Right atrium auricular region (tissue), 2 donors: ENCODE measurements around the gene FAM53B. TPM values are rescaled to one million over a fixed set of nuclear protein-coding genes. Genes with fewer than 3 reads are reported as not detected.

Source experiments
- DNase-seq: peaks from one replicate; pipeline ENCODE4 v3.0.0-alpha.2; 2019; ENCODE audit warnings: low spot score
- H3K27ac ChIP-seq, 2 donors: fragments of 200-600 bp; sonication (generic); 1 replicate in 1 of 2; 2 replicates in 1 of 2; pipeline ENCODE4 v1.5.1; 2016 to 2019
- H3K27me3 ChIP-seq, 2 donors: fragments of 200-600 bp; sonication (generic); one replicate each; pipeline versions ENCODE4 v1.5.1 to v1.6.0; 2017 to 2019
- H3K36me3 ChIP-seq: fragments of 200-600 bp; sonication (generic); one replicate; pipeline ENCODE4 v1.5.1; 2016
- H3K4me1 ChIP-seq, 2 donors: fragments of 200-600 bp; sonication (generic); one replicate each; pipeline versions ENCODE4 v1.5.1 to v1.6.0; 2017 to 2019
- H3K4me3 ChIP-seq, 2 donors: fragments of 200-600 bp; sonication (generic); 1 replicate in 1 of 2; 2 replicates in 1 of 2; pipeline ENCODE4 v1.5.1; 2017 to 2019; ENCODE audit warnings: mild to moderate bottlenecking in 1 of 2, moderate library complexity in 1 of 2
- H3K9me3 ChIP-seq, 2 donors: fragments of 200-600 bp; sonication (generic); one replicate each; pipeline ENCODE4 v1.5.1; 2019
- total RNA-seq, 2 donors: library from RNA; depleted of rRNA; stranded (reverse); fragments of >200 nt; gene quantifications; one replicate each; pipeline ENCODE4 v1.1.0, GENCODE V29; 2016
- TF ChIP-seq, protein P1 (sequence below), 2 donors: fragments of 200-600 bp; sonication (generic); IDR thresholded peaks; one replicate each; pipeline ENCODE4 v1.5.1; 2019; ENCODE audit warnings: antibody characterized with exemption in 2 of 2

Gene FAM53B
- total RNA-seq, 2 donors from 2014 or later: 30.3 to 31.1 TPM

- no peak overlapping the region for H3K4me3 ChIP-seq
- TF ChIP-seq, protein P1, sequence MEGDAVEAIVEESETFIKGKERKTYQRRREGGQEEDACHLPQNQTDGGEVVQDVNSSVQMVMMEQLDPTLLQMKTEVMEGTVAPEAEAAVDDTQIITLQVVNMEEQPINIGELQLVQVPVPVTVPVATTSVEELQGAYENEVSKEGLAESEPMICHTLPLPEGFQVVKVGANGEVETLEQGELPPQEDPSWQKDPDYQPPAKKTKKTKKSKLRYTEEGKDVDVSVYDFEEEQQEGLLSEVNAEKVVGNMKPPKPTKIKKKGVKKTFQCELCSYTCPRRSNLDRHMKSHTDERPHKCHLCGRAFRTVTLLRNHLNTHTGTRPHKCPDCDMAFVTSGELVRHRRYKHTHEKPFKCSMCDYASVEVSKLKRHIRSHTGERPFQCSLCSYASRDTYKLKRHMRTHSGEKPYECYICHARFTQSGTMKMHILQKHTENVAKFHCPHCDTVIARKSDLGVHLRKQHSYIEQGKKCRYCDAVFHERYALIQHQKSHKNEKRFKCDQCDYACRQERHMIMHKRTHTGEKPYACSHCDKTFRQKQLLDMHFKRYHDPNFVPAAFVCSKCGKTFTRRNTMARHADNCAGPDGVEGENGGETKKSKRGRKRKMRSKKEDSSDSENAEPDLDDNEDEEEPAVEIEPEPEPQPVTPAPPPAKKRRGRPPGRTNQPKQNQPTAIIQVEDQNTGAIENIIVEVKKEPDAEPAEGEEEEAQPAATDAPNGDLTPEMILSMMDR (IDR thresholded peaks at IDR 0.05): no peak
- DNase-seq: no peak
- H3K4me1 ChIP-seq: peaks cover 0 to 53% of the 10 kb centered on the region in 2 donors
- no peaks in the 10 kb centered on the region for H3K27me3 ChIP-seq
- H3K9me3 ChIP-seq: no peaks in the 10 kb centered on the region
- no peaks in the 10 kb centered on the region for H3K36me3 ChIP-seq
- H3K27ac ChIP-seq: no peak overlapping the region
These were observed 78.6 kb downstream of the FAM53B start for GRCh38 chr10:124665558-124665957.

GRCh38 chr10:124665091-124665490 lies 79.1 kb downstream of the FAM53B start:
- Histone ChIP-seq H3K9me3 (no peaks in the 10 kb centered on the region), H3K4me1 (peaks cover 0 to 48% of the 10 kb centered on the region in 2 donors)
- no peak for DNase-seq

DNA sequence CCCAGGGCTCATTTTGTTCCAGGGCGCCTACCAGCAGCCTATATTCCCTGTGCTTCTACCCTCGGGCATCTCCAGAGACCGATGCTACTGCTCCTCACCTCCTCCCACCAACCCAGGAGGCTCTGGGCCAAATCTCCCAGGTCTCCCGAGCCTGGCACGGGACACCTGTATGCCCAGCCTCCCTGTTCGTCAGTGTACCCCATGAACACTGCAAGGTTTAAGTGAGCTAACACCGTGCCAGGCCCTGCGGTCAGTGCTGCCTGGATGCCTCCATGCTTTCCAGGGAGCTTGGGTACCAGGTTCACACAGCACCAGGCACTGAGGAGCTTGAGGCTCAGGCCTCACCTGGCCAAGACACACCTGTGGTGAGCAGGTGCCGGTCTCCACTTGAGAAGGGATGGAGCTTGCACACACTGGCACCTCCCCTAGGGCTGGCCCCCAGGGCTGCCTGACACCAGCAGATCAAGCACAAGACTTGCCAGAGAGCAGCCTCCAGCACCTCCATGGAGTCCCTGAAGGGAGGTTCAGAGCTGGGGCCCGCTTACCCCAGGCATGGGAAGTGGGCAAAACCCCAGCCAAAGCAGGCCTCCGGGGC lies 80.3 kb downstream of the FAM53B start:
- Histone ChIP-seq H3K4me3 (no peak overlapping the region), H3K4me1 (peaks cover 0 to 45% of the 10 kb centered on the region in 2 donors), H3K27me3 (no peaks in the 10 kb centered on the region), H3K9me3 (no peaks in the 10 kb centered on the region), H3K36me3 (no peaks in the 10 kb centered on the region), H3K27ac (no peak overlapping the region)
- no peak for DNase-seq
- TF ChIP-seq, protein P1 (IDR thresholded peaks at IDR 0.05): no peak

More at GRCh38 chr10:124665091-124665490, 79.1 kb downstream of the FAM53B start:
- H3K27me3 ChIP-seq: no peaks in the 10 kb centered on the region
- TF ChIP-seq, protein P1 (IDR thresholded peaks at IDR 0.05): no peak
- H3K27ac ChIP-seq: no peak overlapping the region
- no peaks in the 10 kb centered on the region for H3K36me3 ChIP-seq
- H3K4me3 ChIP-seq: no peak overlapping the region

GRCh38 chr10:124663228-124663627 lies 81.0 kb downstream of the FAM53B start:
- Histone ChIP-seq H3K4me1 (peaks cover 0 to 38% of the 10 kb centered on the region in 2 donors), H3K27ac (no peak overlapping the region), H3K36me3 (no peaks in the 10 kb centered on the region), H3K4me3 (no peak overlapping the region), H3K9me3 (no peaks in the 10 kb centered on the region), H3K27me3 (no peaks in the 10 kb centered on the region)
- no peak for DNase-seq
- TF ChIP-seq, protein P1 (IDR thresholded peaks at IDR 0.05): no peak

- Histone ChIP-seq H3K4me3 (no peak overlapping the region), H3K4me1 (peaks cover 0 to 32% of the 10 kb centered on the region in 2 donors), H3K9me3 (no peaks in the 10 kb centered on the region), H3K27me3 (no peaks in the 10 kb centered on the region), H3K27ac (no peak overlapping the region), H3K36me3 (no peaks in the 10 kb centered on the region)
- TF ChIP-seq, protein P1 (IDR thresholded peaks at IDR 0.05): no peak
- no peak for DNase-seq
These were observed 82.5 kb downstream of the FAM53B start for GRCh38 chr10:124661660-124662180.
